ENCODE measurements around the gene GTF2E1. TPM values are rescaled to one million over a fixed set of nuclear protein-coding genes. Genes with fewer than 3 reads are reported as not detected.
"Not testable (repeated sequence)": the region's sequence is repeated elsewhere in the genome, so short reads cannot be mapped to it uniquely, and the experiment has no call there.

The GTF2E1 gene
- total RNA-seq, 4 donors from 2014 or later, result 11.3 to 25.5 (median 17.2) TPM

DNA sequence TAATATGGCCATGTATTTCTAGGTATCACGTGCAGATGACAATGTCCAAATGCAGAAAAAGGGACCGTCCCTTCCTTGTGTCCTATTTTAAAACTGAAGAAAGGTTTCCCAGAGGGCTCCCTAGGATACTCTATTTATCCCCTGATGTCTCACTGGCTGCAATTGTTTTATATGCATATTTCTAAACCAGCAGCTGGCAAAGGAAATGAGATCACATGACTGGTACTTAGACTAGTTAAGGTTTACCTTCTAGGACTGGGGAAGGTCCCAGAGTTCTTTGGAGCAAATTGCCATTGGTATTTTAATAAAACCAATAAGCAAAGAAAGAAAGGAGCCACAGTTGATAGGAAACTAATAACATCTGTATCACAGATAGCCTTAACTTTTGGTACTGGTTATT is 29.5 kb downstream of the GTF2E1 start:
- peaks cover 3 to 5% of the 10 kb centered on the region in 2 donors for H3K36me3 ChIP-seq
- DNase-seq, result no peak
- H3K4me3 ChIP-seq (replicated peaks in 1 of 3), result no peak overlapping the region
- intact Hi-C loops (cut with DNase I), result no loop called here
- peaks cover 0 to 7% of the 10 kb centered on the region in 2 donors for H3K4me1 ChIP-seq
- WGBS, 2 donors, result 61 to 91% methylated on average over 2 of the region's 2 CpGs
- H3K27me3 ChIP-seq, result no peaks in the 10 kb centered on the region
- no peak overlapping the region for H3K27ac ChIP-seq
- H3K9me3 ChIP-seq, result no peaks in the 10 kb centered on the region
- TF ChIP-seq, protein P1, sequence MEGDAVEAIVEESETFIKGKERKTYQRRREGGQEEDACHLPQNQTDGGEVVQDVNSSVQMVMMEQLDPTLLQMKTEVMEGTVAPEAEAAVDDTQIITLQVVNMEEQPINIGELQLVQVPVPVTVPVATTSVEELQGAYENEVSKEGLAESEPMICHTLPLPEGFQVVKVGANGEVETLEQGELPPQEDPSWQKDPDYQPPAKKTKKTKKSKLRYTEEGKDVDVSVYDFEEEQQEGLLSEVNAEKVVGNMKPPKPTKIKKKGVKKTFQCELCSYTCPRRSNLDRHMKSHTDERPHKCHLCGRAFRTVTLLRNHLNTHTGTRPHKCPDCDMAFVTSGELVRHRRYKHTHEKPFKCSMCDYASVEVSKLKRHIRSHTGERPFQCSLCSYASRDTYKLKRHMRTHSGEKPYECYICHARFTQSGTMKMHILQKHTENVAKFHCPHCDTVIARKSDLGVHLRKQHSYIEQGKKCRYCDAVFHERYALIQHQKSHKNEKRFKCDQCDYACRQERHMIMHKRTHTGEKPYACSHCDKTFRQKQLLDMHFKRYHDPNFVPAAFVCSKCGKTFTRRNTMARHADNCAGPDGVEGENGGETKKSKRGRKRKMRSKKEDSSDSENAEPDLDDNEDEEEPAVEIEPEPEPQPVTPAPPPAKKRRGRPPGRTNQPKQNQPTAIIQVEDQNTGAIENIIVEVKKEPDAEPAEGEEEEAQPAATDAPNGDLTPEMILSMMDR (IDR thresholded peaks at IDR 0.05), result no peak
- no peak for TF ChIP-seq POLR2A (IDR thresholded peaks at IDR 0.05)

DNA sequence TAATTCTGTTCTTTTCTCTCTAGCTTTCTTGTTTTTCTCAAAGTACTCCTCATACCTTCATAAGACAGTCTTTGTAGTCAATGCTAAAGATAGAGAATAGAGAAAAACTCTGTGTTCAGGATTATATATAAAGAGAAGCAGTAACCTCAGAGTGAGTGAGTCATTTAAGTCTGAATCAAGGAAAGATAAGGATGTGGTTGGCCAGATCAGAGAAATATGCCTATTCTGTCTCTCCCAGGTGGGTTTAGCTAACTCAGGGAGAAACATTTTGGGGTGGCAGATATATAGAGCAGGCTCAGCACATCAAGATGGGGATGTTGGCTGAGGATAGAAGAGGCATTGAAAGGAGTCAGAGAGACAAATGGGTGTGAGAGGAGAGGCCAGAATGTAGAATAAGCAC is 31.4 kb downstream of the GTF2E1 start:
- Histone ChIP-seq H3K4me1 (no peaks in the 10 kb centered on the region), H3K27me3 (no peaks in the 10 kb centered on the region), H3K4me3 (replicated peaks in 1 of 3) (no peak overlapping the region), H3K36me3 (peaks cover 4 to 5% of the 10 kb centered on the region in 2 donors), H3K9me3 (no peaks in the 10 kb centered on the region), H3K27ac (no peak overlapping the region)
- TF ChIP-seq POLR2A (IDR thresholded peaks at IDR 0.05), result no peak
- TF ChIP-seq, protein P1 (IDR thresholded peaks at IDR 0.05), result no peak
- DNase-seq, result no peak
- intact Hi-C loops (cut with DNase I), result no loop called here

DNA sequence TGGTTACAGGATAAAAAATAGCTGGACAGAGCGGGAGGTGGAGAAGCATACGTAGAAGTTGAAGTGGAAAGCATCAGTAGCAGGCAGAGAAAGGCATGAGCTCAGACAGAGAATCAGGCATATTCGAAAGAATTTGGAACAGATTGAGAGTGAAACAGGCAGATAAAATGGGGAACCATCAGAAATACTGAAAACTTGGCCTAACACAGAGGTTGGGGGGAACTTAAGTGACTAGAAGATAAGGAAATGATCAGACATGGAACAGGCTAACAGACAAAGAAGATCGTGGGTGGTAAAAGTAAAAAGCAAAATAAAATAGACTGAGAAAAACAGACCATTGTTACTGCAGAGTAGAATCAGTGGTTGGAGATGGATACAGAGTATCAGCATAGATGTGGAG is 32.9 kb downstream of the GTF2E1 start:
- DNase-seq, result no peak
- 94 to 96% methylated on average over 3 to 4 of the region's 4 CpGs for WGBS, 2 donors
- no peaks in the 10 kb centered on the region for H3K27me3 ChIP-seq
- H3K9me3 ChIP-seq, result no peaks in the 10 kb centered on the region
- no peak overlapping the region for H3K27ac ChIP-seq
- TF ChIP-seq POLR2A (IDR thresholded peaks at IDR 0.05), result no peak
- TF ChIP-seq, protein P1 (IDR thresholded peaks at IDR 0.05), result no peak
- H3K36me3 ChIP-seq, result peaks cover 4 to 5% of the 10 kb centered on the region in 2 donors
- no peaks in the 10 kb centered on the region for H3K4me1 ChIP-seq
- H3K4me3 ChIP-seq (replicated peaks in 1 of 3), result no peak overlapping the region
- intact Hi-C loops (cut with DNase I), result no loop called here

DNA sequence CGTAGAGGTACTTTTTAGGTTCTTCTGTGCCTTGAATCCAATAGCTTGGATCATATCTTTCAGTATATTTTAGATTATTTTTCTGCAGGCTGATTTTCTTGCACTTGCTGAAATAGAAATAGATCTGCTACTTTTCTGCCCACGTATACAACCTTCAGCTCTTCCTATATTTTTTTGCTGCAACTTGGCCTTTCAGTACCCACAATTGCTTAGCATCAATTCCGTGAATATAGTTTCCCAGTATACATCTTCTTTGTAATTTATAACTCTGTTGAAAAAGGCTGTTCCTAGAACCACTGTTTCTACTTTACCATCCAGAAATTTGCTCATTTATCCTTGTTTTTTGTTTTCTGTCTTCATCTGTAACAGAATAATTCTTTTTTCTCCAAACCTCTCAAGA is 36.2 kb downstream of the GTF2E1 start:
- H3K4me3 ChIP-seq (replicated peaks in 1 of 3), result no peak overlapping the region
- 97% methylated on average over 3 of the region's 3 CpGs for WGBS, 2 donors
- TF ChIP-seq POLR2A (IDR thresholded peaks at IDR 0.05), result no peak
- TF ChIP-seq, protein P1 (IDR thresholded peaks at IDR 0.05), result no peak
- no peaks in the 10 kb centered on the region for H3K9me3 ChIP-seq
- intact Hi-C loops (cut with DNase I), result no loop called here
- H3K4me1 ChIP-seq, result no peaks in the 10 kb centered on the region
- no peak overlapping the region for H3K27ac ChIP-seq
- DNase-seq, result no peak
- peaks cover 4 to 10% of the 10 kb centered on the region in 2 donors for H3K36me3 ChIP-seq
- H3K27me3 ChIP-seq, result no peaks in the 10 kb centered on the region

DNA sequence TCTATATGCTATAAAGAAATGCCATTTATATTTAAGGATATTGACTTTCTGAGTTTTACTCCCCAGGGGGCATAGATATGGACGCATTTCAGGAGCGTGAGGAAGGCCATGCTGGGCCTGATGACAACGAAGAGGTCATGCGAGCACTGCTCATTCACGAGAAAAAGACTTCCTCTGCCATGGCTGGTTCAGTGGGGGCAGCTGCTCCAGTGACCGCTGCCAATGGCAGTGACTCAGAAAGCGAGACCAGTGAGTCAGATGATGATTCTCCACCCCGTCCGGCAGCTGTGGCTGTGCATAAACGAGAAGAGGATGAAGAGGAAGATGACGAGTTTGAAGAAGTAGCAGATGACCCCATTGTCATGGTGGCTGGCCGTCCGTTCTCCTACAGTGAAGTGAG is 38.4 kb downstream of the GTF2E1 start:
- no peak overlapping the region for H3K4me3 ChIP-seq (replicated peaks in 1 of 3)
- 89 to 91% methylated on average over 13 of the region's 13 CpGs for WGBS, 2 donors
- no peaks in the 10 kb centered on the region for H3K27me3 ChIP-seq
- H3K9me3 ChIP-seq, result no peaks in the 10 kb centered on the region
- no peak for TF ChIP-seq POLR2A (IDR thresholded peaks at IDR 0.05)
- no peak for DNase-seq
- intact Hi-C loops (cut with DNase I), result no loop called here
- no peaks in the 10 kb centered on the region for H3K4me1 ChIP-seq
- H3K27ac ChIP-seq, result no peak overlapping the region
- peaks cover 4 to 10% of the 10 kb centered on the region in 2 donors for H3K36me3 ChIP-seq

DNA sequence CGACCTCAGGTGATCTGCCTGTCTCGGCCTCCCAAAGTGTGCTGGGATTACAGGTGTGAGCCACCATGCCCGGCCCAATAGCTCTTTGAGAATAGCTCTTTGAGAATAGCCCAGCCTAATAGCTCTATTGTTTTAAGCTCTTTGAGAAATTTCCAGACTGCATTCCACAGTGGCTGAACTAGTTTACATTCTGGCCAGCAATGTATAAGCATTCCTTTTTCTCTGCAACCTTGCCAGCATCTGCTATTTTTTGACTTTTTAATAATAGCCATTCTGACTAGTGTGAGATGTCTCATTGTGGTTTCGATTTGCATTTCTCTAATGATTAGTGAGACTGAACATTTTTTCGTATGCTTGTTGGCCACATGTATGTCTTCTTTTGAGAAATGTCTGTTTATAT is 43.3 kb downstream of the GTF2E1 start:
- DNase-seq; H3K36me3 ChIP-seq; H3K27ac ChIP-seq; intact Hi-C loops (cut with DNase I); H3K9me3 ChIP-seq; H3K4me3 ChIP-seq (replicated peaks in 1 of 3); H3K4me1 ChIP-seq; H3K27me3 ChIP-seq: not testable (repeated sequence)
- 65 to 82% methylated on average over 5 of the region's 5 CpGs for WGBS, 2 donors

Measured in thyroid gland (tissue), 4 donors.